HG03469 (cell line): Measurements from ENCODE around the gene HOXD11.

Experiments used
- ATAC-seq: cut with Tn5 transposase; IDR thresholded peaks from one replicate; pipeline ENCODE4 v1.9.1; 2021; ENCODE audit warnings: mild to moderate bottlenecking, moderate library complexity, moderate number of reproducible peaks; ENCODE audit not compliant: unreplicated experiment

Gene HOXD11

DNA sequence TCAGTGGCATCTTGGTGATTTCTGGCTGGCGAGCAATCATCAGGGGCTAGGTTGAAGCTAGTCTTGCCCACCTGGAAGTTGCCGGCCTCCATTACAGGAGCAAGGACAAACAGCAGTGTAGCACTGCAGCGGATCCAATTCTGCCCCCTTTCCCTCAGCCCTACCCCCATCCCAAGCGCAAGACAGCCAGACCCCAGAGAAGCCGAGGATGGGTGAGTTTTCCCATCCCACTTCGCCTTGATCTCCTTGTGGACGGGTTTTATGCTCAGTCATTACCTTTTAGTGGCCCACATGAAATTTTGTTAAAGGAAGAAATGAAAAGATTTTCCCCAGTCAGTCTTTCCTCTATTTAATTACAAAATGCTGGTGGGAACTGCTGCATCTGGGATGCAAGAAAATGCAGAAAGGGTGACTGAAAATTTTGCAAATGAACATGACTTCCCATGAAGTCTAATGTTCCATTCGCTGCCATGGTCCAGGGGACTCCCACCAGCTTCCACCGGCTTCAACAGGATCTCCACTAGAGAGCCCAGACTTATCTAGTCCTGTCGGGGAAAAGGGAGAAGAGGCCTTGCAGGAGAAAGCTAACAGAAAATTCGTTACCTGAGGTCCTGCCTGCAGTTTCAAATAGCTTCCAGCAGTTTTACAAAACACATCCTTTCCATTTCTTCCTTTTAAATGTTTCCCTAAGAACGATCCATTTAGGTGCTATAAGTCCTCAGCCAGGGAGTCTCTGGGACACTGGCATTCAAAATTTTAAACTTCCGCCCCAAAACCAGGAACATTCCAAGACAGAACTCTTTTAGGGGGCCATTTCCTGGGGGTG is 13.5 kb downstream of the HOXD11 start:
- no peak for ATAC-seq

DNA sequence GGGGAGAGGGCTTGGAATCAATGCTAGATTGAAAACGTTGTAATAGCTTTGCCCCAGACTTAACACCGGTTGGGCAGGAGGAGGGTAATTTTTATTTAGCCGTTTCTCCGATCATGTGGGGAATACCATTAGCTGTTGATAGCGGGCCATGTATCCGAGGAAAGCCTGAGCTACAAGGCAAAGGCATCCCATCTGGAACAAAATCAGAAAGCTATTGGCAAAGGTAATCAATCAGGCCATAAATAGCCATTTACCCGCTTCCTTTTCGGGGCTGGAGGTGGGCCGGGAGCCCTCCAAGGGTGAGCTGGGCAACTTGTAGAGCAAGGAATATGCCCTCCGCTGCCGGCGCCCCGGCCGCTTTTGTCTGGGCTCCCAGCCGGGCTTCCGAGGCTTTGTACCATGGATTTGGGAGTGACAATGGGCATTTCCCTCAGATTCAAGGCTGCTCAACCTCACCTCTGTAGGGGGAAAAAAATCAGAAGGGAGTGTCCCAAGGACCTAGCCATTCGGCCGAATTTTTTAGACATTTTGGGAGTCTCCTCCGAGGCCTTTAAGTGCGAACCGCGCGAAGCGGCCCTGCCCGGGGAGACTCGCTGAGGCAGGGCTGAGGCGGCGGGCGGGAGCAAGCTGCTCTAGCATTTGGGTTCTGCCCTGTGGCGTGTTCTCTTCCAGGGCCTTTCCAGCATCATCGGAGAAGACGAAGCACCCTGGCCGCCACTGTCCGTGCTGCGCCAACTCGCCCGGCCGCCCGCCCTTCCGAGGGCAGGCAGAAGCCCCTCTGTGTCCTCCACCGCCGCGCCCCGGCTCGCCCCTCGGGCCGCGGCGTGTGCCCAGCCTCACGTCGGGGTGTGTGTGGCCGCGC is 14.3 kb downstream of the HOXD11 start:
- no peak for ATAC-seq

DNA sequence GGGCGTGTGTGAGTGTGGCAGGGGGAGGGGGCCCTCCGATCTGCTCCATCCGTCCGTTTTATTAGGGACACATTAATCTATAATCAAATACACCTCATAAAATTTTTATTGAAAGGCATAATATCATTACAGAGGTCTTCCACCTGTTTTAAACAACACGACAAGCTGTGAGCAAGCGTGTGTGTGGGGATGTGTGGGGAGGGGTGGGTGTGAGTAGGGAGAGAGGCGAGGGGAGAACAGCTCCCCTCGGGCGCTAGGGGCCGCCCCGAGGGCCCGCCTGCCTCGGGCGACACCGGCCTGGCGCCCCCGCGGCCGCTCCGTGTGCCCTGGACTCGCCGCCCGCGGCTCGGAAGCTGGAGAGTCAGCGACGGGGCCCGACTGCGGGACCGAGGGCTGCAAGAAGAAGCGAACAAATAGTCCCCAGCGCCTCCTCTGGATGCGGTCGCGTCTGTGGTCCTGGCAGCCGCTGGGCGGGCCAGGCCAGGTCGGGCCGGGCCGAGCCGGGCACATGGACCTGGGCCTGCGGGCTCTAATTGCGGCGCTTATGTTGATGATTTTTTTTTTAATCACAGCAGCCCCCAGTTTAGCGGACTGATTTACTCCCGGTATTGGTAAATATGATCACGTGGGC is 15.1 kb downstream of the HOXD11 start:
- no peak for ATAC-seq

DNA sequence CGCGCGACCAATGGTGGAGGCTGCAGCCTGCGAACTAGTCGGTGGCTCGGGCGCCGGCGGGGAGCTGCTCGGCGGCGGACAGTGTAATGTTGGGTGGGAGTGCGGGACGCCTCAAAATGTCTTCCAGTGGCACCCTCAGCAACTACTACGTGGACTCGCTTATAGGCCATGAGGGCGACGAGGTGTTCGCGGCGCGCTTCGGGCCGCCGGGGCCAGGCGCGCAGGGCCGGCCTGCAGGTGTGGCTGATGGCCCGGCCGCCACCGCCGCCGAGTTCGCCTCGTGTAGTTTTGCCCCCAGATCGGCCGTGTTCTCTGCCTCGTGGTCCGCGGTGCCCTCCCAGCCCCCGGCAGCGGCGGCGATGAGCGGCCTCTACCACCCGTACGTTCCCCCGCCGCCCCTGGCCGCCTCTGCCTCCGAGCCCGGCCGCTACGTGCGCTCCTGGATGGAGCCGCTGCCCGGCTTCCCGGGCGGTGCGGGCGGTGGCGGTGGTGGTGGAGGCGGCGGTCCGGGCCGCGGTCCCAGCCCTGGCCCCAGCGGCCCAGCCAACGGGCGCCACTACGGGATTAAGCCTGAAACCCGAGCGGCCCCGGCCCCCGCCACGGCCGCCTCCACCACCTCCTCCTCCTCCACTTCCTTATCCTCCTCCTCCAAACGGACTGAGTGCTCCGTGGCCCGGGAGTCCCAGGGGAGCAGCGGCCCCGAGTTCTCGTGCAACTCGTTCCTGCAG is 15.8 kb downstream of the HOXD11 start, which contains the start of gene HOXD9:
TSS of gene HOXD9 (plus strand) at position 37 of the 728 bp plus-strand sequence. CDS start at position 87, 50 bp downstream.
- no peak for ATAC-seq

DNA sequence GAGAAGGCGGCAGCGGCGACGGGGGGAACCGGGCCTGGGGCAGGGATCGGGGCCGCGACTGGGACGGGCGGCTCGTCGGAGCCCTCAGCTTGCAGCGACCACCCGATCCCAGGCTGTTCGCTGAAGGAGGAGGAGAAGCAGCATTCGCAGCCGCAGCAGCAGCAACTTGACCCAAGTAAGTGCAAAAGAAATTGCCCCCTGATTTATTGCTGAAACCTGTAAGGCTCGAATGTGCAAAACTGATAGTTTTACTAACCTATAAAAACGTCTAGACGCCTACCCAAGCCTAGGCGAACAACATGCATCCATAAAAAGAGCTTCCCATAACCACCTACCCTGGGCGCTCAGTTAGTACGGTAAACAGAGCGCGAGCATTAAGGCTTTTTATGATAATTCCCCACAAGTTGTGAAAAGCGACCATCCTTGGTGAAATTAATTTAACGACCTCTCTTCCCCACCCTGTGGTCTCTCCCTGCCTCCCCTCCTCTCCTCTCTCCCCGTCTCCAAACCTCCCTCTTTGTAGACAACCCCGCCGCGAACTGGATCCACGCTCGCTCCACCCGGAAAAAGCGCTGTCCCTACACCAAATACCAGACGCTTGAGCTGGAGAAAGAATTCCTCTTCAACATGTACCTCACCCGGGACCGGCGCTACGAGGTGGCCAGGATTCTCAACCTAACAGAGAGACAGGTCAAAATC is 16.5 kb downstream of the HOXD11 start:
- no peak for ATAC-seq

DNA sequence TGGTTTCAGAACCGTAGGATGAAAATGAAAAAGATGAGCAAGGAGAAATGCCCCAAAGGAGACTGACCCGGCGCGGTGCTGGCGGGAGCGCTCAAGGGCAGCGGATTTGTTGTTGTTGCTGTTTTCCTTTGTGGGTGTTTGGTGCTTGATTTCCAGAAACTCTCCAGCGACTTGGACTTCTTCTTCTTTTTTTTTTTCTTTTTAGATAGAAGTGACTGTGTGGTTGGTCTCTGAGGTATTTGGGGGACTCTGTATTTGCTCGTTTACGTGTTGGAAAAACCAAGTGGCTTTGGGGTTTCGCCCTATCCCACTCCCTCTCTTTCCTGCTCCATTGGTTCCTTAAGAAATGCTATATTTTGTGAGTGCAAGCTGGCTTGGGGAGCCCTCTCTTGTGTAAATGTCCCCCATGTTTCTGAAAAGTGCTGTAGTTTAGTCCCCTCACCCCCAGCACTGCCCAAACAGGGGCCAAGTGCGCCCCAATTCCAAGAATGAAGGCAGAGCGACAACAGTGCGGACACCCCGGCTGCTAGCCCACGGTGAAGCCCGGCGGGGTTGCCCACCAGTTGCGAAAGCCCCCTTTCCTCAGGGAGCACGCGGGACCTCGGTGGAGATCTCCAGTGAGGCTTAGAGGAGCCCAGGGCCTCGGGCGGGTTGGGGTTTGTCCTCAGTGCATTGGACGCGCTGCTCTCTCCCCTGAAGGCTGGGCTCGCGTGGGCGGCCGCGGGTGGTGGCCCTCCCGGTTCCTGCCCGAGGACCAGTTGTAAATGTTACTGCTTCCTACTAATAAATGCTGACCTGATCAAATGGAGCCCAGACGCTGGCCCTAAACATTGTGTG is 17.2 kb downstream of the HOXD11 start:
- no peak for ATAC-seq

DNA sequence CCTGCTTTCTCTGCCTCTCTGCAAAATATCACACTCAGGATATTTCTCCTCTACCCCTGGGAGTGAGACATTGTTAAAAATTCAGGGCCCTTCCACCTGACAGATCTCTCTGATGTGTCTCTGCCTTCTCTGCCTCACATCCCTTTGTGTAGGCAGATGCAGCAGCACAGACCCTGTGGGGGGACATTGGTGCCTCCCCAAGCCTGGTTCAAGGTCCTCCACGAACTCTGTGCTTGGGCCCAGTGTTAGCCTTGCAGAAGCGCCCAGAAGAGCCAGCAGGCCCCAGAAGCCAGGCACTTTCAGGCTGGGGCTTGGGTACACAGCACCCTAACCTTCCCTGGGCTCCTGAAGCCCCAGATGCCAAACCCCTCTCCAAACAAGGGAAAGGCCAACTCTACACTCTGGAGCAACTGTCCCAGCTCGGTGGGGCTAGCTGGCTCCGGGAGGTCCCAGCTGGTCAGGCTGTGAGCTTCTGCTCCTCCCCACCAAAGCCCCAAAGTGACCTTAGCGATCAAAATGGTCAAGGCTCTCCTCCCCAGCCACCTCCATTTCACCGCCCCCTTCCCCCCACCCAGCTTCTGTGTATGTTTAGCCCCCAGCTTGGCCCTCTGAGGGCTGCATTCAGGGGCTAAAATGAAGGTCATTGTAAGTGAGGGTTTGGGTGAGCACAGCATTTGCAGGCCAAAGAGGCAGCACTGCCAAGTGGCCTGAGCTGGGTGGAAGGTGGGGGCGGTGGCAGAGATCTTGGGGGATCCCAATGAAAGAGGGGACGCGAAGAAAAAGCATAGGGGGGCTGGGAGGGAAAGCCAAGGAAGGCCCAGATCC is 18.1 kb downstream of the HOXD11 start:
- ATAC-seq: no peak

DNA sequence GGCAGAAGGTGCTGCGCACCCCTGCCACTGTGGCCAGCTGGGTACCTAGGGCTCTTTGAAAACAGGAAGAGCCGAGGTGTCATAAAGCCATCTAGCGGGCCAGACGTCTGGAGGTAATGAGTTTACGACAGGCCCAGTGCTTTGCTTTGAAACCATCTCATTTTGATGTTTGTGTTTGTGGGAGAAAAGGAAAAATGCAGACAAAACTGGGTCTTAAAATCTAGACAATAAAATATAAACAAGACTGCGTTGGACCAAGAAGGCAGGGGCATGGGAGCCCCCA is 18.6 kb downstream of the HOXD11 start:
- ATAC-seq: no peak

DNA sequence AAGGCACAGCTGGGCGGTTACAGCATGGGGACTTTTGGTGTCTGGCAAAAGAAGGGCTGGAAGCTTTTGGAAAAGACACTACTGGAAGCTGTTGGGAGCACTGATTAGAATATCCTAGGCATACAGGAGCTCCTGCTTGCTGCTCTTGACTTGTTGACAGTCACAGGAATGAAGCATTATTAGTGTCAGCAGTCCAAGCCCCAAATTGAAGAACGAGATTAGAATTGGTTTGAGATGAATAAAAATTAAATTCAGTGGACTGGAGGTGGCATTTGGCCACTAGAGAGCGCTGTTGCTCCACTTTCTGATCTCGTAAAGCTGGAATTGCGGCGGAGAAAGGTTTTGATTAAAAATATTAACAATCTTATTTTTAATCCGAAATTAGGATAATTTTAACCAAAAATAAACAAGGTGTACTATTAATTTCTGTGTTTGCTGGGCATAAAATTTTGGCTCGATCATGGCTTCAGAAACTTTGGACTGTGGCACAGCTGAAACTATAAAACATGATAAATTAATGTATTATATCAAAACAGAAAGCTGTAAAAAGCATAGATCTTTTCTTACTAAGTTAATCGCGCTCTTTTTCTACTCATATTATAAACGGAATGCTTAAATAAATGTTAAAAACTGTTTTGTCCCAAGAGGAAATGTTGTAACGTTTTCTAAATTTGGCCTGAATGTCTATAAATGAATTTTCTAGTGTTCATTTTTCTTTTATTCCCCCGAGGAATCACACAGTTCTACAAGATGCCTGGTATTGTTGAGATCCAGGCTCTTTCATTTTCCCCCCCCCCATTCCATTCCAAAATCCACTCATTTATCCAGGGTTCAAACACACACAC is 20.1 kb downstream of the HOXD11 start:
- no peak for ATAC-seq

DNA sequence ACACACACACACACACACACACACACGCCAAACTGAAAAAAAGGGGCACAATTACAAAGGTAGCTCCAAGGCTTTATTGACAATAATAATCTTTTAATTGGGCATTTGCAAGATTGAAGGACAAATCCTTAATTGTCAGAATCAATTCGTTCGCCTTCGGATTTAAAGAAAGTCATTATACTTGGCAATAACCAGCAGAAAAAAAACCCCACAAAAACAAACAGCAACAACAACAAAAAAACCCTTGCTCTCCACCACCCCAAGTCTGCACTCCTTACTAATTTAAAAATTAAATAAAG is 20.6 kb downstream of the HOXD11 start:
- no peak for ATAC-seq

DNA sequence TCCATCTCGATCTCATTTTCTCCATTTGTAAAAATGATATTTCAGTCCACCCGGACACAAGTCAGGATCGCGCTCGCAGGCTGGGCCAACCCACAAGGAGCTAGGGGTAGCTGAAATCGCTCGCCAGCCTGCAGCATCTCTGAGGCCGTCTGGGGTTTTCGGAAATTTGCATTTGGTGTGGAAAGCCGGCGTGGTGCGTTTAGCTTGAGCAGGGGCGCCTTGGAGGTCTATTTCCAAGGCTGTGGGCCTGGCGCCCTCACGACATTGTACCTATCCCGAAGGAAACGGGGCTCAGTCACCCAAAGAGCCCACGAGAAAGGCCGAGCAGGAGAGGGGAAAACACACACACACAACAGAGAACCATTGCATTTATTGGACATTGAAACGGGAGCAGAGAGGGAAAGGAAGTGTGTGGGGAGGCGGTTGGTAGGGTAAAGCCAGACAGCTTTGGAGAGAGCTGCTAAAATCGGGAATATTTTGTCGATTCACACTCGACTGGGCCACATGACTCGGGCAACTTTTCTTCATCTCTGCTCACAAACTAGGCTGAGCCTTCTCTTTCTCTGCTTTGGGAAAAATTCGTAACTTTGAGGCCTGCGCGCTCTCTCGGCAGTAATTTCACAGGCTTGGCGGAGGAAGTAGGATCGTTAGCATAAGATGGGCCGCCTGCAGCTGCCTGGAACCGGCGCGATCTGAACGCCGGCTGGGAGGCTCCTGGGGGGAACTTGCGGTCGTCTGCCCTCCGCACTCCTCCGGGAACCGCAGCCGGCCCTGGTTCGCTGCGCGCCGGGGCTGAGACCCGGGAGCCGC is 21.3 kb downstream of the HOXD11 start:
- no peak for ATAC-seq

DNA sequence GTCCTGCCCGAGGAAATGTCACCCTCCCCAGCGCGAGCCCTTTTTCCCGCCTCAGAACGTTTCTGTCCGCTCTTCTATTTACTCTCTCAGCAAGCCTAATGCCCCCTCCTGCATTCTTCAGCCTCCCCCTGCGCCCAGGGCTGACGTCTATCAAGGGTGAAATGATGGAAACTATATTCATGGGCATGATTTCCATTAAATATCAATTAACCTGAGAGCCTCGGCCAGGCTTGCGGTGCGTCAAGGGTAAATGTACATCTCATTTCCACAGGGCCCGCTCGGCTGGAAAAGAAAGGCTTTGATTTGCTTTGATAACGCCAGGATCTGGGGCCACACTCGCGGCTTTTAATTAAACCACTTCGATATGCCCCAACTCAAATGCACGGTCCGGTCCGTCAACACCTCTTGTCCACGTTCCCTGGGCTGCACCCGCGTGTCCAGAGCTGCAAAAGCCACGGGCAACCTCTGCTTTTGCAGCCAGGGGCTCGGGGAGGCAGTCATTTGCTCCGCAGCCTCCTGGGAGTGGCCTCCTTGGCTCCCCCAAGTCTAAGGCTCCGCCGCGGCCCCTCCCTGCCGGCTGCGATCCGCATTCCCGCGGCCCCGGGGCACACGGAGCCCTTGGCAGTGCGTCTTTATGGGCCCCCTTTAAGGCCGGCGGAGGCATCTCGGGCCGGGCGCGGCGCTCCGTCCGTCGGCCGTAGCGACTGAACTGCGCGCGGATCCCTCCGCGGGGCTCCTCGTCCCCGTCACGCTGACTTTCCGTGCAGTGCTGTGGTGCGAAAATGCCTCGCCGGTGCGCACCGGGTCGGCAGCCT is 22.1 kb downstream of the HOXD11 start, which contains the start of gene HOXD8:
TSS of gene HOXD8 (plus strand) at position 724 of the 815 bp plus-strand sequence. CDS start 662 bp downstream, outside the sequence.
- ATAC-seq: no peak

DNA sequence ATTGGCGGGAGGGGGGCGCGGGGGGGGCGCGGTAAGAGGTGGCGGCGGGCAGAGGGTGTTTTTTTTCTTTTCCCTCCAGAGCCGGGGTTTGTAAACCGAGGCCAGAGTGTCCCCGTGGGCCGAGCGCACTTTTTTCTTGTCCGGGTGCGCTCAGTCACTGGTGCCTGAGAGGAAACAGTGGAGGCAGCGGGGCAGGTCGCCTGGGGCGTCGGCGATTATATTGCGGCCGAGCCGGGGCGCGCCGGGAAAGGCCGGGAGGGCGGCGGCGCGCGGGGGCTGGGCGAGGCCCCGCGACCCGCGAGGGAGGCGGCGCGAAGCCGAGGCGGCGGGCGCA is 22.7 kb downstream of the HOXD11 start:
- ATAC-seq: no peak

DNA sequence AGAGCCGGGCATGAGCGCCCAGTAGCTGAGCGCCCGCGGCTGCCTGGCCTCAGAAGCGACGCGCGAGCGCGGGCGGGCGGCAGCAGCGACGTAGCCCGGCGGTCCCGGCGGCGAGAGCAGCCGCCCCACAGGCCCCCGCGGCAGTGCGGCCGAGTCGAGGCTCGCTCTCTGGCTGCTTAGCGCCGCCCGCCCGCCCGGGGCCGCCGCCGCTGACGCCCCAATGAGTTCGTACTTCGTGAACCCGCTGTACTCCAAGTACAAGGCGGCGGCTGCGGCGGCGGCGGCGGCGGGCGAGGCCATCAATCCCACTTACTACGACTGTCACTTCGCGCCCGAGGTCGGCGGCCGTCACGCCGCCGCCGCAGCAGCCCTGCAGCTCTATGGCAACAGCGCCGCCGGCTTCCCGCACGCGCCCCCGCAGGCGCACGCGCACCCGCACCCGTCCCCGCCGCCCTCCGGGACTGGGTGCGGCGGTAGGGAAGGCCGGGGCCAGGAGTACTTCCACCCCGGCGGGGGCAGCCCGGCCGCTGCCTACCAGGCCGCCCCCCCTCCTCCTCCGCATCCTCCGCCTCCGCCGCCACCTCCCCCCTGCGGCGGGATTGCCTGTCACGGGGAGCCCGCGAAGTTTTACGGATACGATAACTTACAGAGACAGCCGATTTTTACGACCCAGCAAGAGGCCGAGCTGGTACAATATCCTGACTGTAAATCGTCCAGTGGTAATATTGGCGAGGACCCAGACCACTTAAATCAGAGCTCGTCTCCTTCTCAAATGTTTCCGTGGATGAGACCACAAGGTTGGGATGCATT is 23.3 kb downstream of the HOXD11 start:
- ATAC-seq: no peak
